Panc1 (cell line): ENCODE data around the gene COL28A1. TPM values are rescaled to one million over a fixed set of nuclear protein-coding genes. Genes with fewer than 3 reads are reported as not detected.

Experiments used
- ATAC-seq: fragments of 200-7000 bp; cut with Tn5 transposase; 2 replicates; pipeline ENCODE4 v1.9.1; 2020; ENCODE audit warnings: mild to moderate bottlenecking, moderate library complexity
- BruUV-seq: library from RNA; stranded (reverse); fragments of 400-500 nt; replicated peaks from 2 replicates; lab custom pipeline; 2021; lab: Mats Ljungman, UMichigan
- CTCF ChIA-PET: fragments of 300-600 bp; sonication (Branson Sonifier 250); formaldehyde crosslinking; loops from one replicate; lab custom pipeline; 2022; ENCODE audit warnings: antibody characterized with exemption; lab: Charles Lee
- POLR2A ChIA-PET: fragments of 300-600 bp; sonication (Branson Sonifier 250); formaldehyde crosslinking; loops from one replicate; lab custom pipeline; 2022; ENCODE audit warnings: antibody characterized with exemption; lab: Charles Lee
- DNase-seq: peaks from one replicate; pipeline ENCODE4 v3.0.0-alpha.2; 2010; ENCODE audit warnings: low read depth, low spot score
- H3K27ac ChIP-seq: 2 replicates; pipeline ENCODE4 v1.5.1; 2011; ENCODE audit warnings: mild to moderate bottlenecking, low read length, inconsistent platforms
- H3K27me3 ChIP-seq: fragments of 200-500 bp; sonication (Bioruptor generic); 2 replicates; pipeline ENCODE4 v1.6.0; 2014; ENCODE audit warnings: low read length, inconsistent platforms; ENCODE audit not compliant: control insufficient read depth, insufficient read depth
- H3K36me3 ChIP-seq: fragments of 200-500 bp; sonication (Bioruptor generic); 2 replicates; pipeline ENCODE4 v1.5.1; 2014; ENCODE audit warnings: inconsistent platforms, mild to moderate bottlenecking, low read length, moderate library complexity; ENCODE audit not compliant: control insufficient read depth, insufficient read depth
- H3K4me1 ChIP-seq: 2 replicates; pipeline ENCODE4 v1.5.1; 2011; ENCODE audit warnings: inconsistent platforms, mild to moderate bottlenecking, low read length, moderate library complexity; ENCODE audit not compliant: control insufficient read depth, insufficient read depth
- H3K4me3 ChIP-seq, 2 experiments: 2 replicates each; pipeline ENCODE4 v1.5.1; 2011 to 2012; ENCODE audit warnings: low read depth in 2 of 2, low read length in 2 of 2, mild to moderate bottlenecking in 2 of 2, inconsistent platforms in 1 of 2, moderate library complexity in 1 of 2
- H3K9me3 ChIP-seq: fragments of 200-500 bp; sonication (Bioruptor generic); 2 replicates; pipeline ENCODE4 v1.5.1; 2014; ENCODE audit warnings: low read depth, mild to moderate bottlenecking, inconsistent platforms, low read length, moderate library complexity; ENCODE audit not compliant: control insufficient read depth, insufficient read depth
- CTCF ChIP-seq: fragments of 450-650 bp; IDR thresholded peaks from 2 replicates; pipeline ENCODE4 v1.5.1; 2017; ENCODE audit warnings: mild to moderate bottlenecking
- POLR2AphosphoS5 ChIP-seq: IDR thresholded peaks from 2 replicates; pipeline ENCODE4 v1.6.1; 2012; ENCODE audit warnings: mild to moderate bottlenecking, low read depth, low read length, moderate library complexity
- REST ChIP-seq, 2 experiments: IDR thresholded peaks; 2 replicates each; pipeline ENCODE4 v1.6.1; 2011 to 2012; ENCODE audit warnings: low read depth in 2 of 2, control low read depth in 1 of 2, low read length in 1 of 2, mild to moderate bottlenecking in 1 of 2, moderate library complexity in 1 of 2; ENCODE audit not compliant: insufficient read depth in 1 of 2
- SIN3A ChIP-seq: IDR thresholded peaks from 2 replicates; pipeline ENCODE4 v1.6.1; 2012; ENCODE audit warnings: low read depth, mild to moderate bottlenecking, low read length, moderate library complexity, borderline replicate concordance; ENCODE audit not compliant: insufficient read depth
- TCF7L2 ChIP-seq: IDR thresholded peaks from 2 replicates; pipeline ENCODE4 v1.6.1; 2011; ENCODE audit warnings: mild to moderate bottlenecking, low read depth, low read length, inconsistent platforms
- in situ Hi-C: cut with HindIII; loops from 2 replicates; pipeline ENCODE4 v1.10.0; 2016; ENCODE audit warnings: low sequenced_read_pairs, low pct_unique_long_range_greater_than_20kb
- intact Hi-C: fragments of 100-400 bp; cut with micrococcal nuclease; formaldehyde crosslinking; loops from one replicate; pipeline ENCODE4 v1.10.0; 2022; ENCODE audit not compliant: unreplicated experiment
- total RNA-seq: library from RNA; stranded (reverse); gene quantifications from one replicate; pipeline ENCODE4 v1.2.1, GENCODE V29; 2021; ENCODE audit not compliant: unreplicated experiment

COL28A1 gene
- total RNA-seq, 1 experiment from 2014 or later, result not detected

GRCh38 chr7:7481802-7482201 lies 53.9 kb downstream of the COL28A1 start:
- H3K36me3 ChIP-seq, result no peaks in the 10 kb centered on the region
- no TSS peak for BruUV-seq
- peaks cover 6% of the 10 kb centered on the region; the same call in 1 of the 2 replicates for H3K9me3 ChIP-seq
- ChIA-PET POLR2A (no interaction called here), CTCF (no interaction called here)
- H3K4me1 ChIP-seq, result no peaks in the 10 kb centered on the region
- no peak overlapping the region for H3K4me3 ChIP-seq
- DNase-seq (no peak), ATAC-seq (no peak)
- no peak for TF ChIP-seq TCF7L2
- TF ChIP-seq REST (IDR thresholded peaks at IDR 0.05; ENCODE audit: insufficient read depth in 1 of 2, low read depth in 2 of 2, low read length in 1 of 2), result no peak
- TF ChIP-seq CTCF, result no peak
- TF ChIP-seq SIN3A, result no peak
- TF ChIP-seq POLR2AphosphoS5, result no peak
- intact Hi-C loops, result no loop called here
- in situ Hi-C loops, result no loop called here
- no peak overlapping the region for H3K27ac ChIP-seq
- H3K27me3 ChIP-seq, result peaks cover 2% of the 10 kb centered on the region; the same call in 1 of the 2 replicates

GRCh38 chr7:7479275-7479805 lies 56.3 kb downstream of the COL28A1 start:
- DNase-seq (no peak), ATAC-seq (no peak)
- in situ Hi-C loops (no loop called here), intact Hi-C loops (no loop called here)
- Histone ChIP-seq H3K27me3 (peaks cover 2% of the 10 kb centered on the region; the same call in 1 of the 2 replicates), H3K4me3 (no peak overlapping the region), H3K9me3 (peaks cover 5% of the 10 kb centered on the region; the same call in 1 of the 2 replicates), H3K36me3 (no peaks in the 10 kb centered on the region), H3K4me1 (no peaks in the 10 kb centered on the region), H3K27ac (no peak overlapping the region)
- POLR2A ChIA-PET, result no interaction called here
- no TSS peak for BruUV-seq
- CTCF ChIA-PET, result no interaction called here
- no peak for TF ChIP-seq REST (IDR thresholded peaks at IDR 0.05; ENCODE audit: insufficient read depth in 1 of 2, low read depth in 2 of 2, low read length in 1 of 2)
- TF ChIP-seq TCF7L2, result no peak
- no peak for TF ChIP-seq POLR2AphosphoS5
- TF ChIP-seq SIN3A, result no peak
- TF ChIP-seq CTCF, result no peak
